Loucy (cell line): ENCODE results near the gene CUX1.

ENCODE experiments used
- H2AFZ ChIP-seq: fragments of 200-600 bp; sonication (generic); 2 replicates; pipeline ENCODE4 v1.6.0; 2016; ENCODE audit warnings: antibody characterized with exemption, mild to moderate bottlenecking, low read length, moderate library complexity
- H3F3A ChIP-seq: fragments of 200-600 bp; 2 replicates; pipeline ENCODE4 v1.6.0; 2016; ENCODE audit warnings: antibody characterized with exemption, low read depth, mild to moderate bottlenecking
- H3K27me3 ChIP-seq: fragments of 200-600 bp; sonication (generic); 2 replicates; pipeline ENCODE4 v1.6.1; 2014; ENCODE audit warnings: low read length, mild to moderate bottlenecking; ENCODE audit not compliant: insufficient read depth, poor library complexity, severe bottlenecking
- H3K36me3 ChIP-seq: fragments of 200-600 bp; sonication (generic); 2 replicates; pipeline ENCODE4 v1.6.1; 2016; ENCODE audit warnings: low read length; ENCODE audit not compliant: insufficient read depth
- H3K4me1 ChIP-seq: fragments of 200-600 bp; sonication (generic); 2 replicates; pipeline ENCODE4 v1.5.1; 2014; ENCODE audit warnings: low read length, mild to moderate bottlenecking; ENCODE audit not compliant: insufficient read depth, poor library complexity, severe bottlenecking
- H3K4me2 ChIP-seq: fragments of 200-600 bp; sonication (generic); 2 replicates; pipeline ENCODE4 v1.6.0; 2014; ENCODE audit warnings: antibody characterized with exemption, low read length, low read depth, mild to moderate bottlenecking; ENCODE audit not compliant: poor library complexity, severe bottlenecking
- H3K4me3 ChIP-seq: fragments of 200-600 bp; sonication (generic); 2 replicates; pipeline ENCODE4 v1.5.1; 2014; ENCODE audit warnings: low read length, mild to moderate bottlenecking, mixed read lengths; ENCODE audit not compliant: poor library complexity, severe bottlenecking
- H3K79me2 ChIP-seq: fragments of 200-600 bp; sonication (generic); 2 replicates; pipeline ENCODE4 v1.6.1; 2014; ENCODE audit warnings: low read length; ENCODE audit not compliant: insufficient read depth
- H3K9ac ChIP-seq: fragments of 200-600 bp; sonication (generic); 2 replicates; pipeline ENCODE4 v1.6.0; 2014; ENCODE audit warnings: mild to moderate bottlenecking, low read depth, low read length, moderate library complexity; ENCODE audit not compliant: poor library complexity, severe bottlenecking
- H3K9me2 ChIP-seq: fragments of 200-600 bp; sonication (generic); replicated peaks from 2 replicates; pipeline ENCODE4 v1.6.1; 2016; ENCODE audit warnings: low read depth, low read length, mixed read lengths
- H3K9me3 ChIP-seq: fragments of 200-600 bp; sonication (generic); 2 replicates; pipeline ENCODE4 v1.6.1; 2014; ENCODE audit warnings: mild to moderate bottlenecking, antibody characterized with exemption, low read length, low read depth; ENCODE audit not compliant: insufficient read depth
- H4K20me1 ChIP-seq: fragments of 200-600 bp; sonication (generic); 2 replicates; pipeline ENCODE4 v1.6.0; 2014; ENCODE audit warnings: antibody characterized with exemption, low read length, mild to moderate bottlenecking; ENCODE audit not compliant: insufficient read depth, poor library complexity, severe bottlenecking
- EZH2phosphoT487 ChIP-seq: fragments of 200-600 bp; IDR thresholded peaks from 2 replicates; pipeline ENCODE4 v1.6.1; 2018; ENCODE audit warnings: antibody characterized with exemption, mild to moderate bottlenecking, moderate library complexity, borderline replicate concordance
- TF ChIP-seq, protein P1 (sequence below): fragments of 200-600 bp; sonication (generic); conservative IDR thresholded peaks from 2 replicates; pipeline ENCODE4 v1.5.1; 2014; ENCODE audit warnings: mild to moderate bottlenecking, antibody characterized with exemption, low read length

Gene CUX1

DNA sequence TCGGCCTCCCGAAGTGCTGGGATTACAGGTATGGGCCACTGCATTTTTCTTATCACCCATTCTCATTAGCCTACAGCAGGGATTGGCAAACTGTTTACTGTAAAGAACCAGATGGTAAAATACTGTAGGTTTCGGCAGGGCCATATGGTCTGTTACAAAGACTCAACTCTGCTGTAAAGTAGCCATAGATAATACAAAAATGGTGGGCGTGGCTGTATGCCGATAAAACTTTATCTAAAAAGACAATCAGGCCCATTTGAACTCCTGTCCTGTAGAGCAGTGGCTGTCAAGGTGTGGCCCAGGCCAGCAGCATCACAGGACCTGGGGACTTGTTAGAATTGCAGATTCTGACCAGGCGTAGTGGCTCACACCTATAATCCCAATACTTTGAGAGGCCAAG is 134.3 kb downstream of the CUX1 start:
- H3K9me3 ChIP-seq: no peaks in the 10 kb centered on the region
- no peaks in the 10 kb centered on the region for H3F3A ChIP-seq
- H3K9me2 ChIP-seq: no peaks in the 10 kb centered on the region
- no peak overlapping the region for H3K4me3 ChIP-seq
- no peaks in the 10 kb centered on the region for H3K36me3 ChIP-seq
- no peak overlapping the region for H3K9ac ChIP-seq
- peaks cover 88% of the 10 kb centered on the region for H3K79me2 ChIP-seq
- peaks cover 13% of the 10 kb centered on the region for H4K20me1 ChIP-seq
- no peak for TF ChIP-seq EZH2phosphoT487
- TF ChIP-seq, protein P1, sequence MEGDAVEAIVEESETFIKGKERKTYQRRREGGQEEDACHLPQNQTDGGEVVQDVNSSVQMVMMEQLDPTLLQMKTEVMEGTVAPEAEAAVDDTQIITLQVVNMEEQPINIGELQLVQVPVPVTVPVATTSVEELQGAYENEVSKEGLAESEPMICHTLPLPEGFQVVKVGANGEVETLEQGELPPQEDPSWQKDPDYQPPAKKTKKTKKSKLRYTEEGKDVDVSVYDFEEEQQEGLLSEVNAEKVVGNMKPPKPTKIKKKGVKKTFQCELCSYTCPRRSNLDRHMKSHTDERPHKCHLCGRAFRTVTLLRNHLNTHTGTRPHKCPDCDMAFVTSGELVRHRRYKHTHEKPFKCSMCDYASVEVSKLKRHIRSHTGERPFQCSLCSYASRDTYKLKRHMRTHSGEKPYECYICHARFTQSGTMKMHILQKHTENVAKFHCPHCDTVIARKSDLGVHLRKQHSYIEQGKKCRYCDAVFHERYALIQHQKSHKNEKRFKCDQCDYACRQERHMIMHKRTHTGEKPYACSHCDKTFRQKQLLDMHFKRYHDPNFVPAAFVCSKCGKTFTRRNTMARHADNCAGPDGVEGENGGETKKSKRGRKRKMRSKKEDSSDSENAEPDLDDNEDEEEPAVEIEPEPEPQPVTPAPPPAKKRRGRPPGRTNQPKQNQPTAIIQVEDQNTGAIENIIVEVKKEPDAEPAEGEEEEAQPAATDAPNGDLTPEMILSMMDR: no peak
- H3K27me3 ChIP-seq: no peaks in the 10 kb centered on the region
- H3K4me1 ChIP-seq: no peaks in the 10 kb centered on the region
- no peak overlapping the region for H2AFZ ChIP-seq
- H3K4me2 ChIP-seq: no peak overlapping the region

DNA sequence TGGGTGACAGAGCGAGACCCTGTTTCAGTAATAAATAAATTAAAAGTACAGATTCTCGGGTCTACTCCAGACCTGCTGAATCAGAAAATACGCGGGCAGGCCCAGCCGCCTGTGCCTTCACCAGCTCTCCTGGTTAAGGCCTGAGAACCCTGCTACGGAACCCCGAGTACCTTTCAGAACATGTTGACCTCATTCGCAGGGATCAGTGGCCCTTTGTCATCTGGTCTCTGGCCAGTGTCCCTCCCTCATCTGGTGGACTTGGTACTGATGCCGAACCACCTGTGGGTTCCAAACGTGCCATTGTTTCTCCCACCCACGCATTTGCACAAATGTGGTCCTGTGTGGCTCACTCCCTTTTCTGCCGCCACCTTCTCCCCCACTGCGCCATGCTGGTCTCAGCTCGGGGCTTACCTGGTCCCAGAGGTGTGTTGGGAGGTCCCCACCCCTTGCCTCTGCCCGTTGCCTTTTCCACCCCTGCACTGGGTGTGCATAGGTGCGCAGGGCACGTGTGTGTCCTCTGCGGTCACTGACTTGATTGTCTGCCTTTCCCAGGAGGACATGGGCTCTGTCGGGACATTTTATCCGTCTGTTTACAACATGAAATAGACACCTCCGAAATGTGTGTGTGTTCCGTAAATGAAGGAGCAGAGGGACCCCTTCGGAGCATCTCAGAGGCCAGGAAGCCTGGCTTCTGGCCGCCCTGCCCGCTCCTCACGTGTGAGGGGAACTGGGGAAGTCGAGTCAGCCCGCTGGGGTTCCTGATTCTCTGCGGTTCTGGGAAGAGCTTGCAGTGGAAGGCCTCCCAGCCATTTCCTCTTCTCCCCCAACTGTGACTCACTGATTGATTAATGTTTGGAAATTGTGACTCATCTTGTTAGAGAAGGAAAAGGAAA is 135.2 kb downstream of the CUX1 start:
- H3K4me3 ChIP-seq: no peak overlapping the region
- H3K9me3 ChIP-seq: no peaks in the 10 kb centered on the region
- H3K79me2 ChIP-seq: peaks cover 86% of the 10 kb centered on the region
- H3K36me3 ChIP-seq: no peaks in the 10 kb centered on the region
- H2AFZ ChIP-seq: no peak overlapping the region
- no peak overlapping the region for H3K4me2 ChIP-seq
- no peaks in the 10 kb centered on the region for H3K27me3 ChIP-seq
- no peaks in the 10 kb centered on the region for H3K9me2 ChIP-seq
- no peaks in the 10 kb centered on the region for H3F3A ChIP-seq
- TF ChIP-seq EZH2phosphoT487: no peak
- TF ChIP-seq, protein P1: no peak
- no peaks in the 10 kb centered on the region for H3K4me1 ChIP-seq
- peaks cover 17% of the 10 kb centered on the region for H4K20me1 ChIP-seq
- no peak overlapping the region for H3K9ac ChIP-seq

DNA sequence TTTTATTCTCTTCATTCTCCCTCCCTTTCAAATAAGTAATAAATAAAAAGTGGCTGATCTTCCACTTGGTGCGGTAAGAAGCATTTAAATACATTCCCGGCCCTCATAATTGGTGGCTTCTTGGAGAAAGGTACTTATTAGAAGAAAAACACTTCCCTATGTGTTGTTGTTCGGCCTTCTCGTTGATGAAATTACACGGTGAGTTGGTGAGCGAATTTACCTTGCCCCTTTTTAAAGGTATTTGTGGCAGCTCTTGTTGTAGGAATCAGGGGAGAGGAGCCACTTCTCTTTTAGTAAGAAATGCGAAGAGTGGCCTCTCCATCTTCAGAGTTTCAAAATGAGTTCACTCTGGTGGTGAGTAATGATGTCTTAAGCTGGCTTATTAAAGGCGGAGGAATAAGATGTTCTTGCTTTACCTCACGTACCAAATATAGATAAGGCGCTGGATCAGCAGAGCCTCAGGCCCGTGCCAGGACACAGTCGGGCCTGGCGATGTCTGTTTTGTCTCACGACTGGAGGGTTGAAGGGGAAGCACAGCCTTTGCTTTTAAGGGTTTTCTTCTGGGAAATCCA is 135.9 kb downstream of the CUX1 start:
- Histone ChIP-seq H3K9me3 (no peaks in the 10 kb centered on the region), H3K79me2 (peaks cover 85% of the 10 kb centered on the region), H3K9ac (no peak overlapping the region), H3F3A (no peaks in the 10 kb centered on the region), H3K4me2 (no peak overlapping the region), H3K4me3 (no peak overlapping the region), H4K20me1 (peaks cover 22% of the 10 kb centered on the region), H3K27me3 (no peaks in the 10 kb centered on the region), H3K4me1 (peaks cover 6% of the 10 kb centered on the region), H3K36me3 (no peaks in the 10 kb centered on the region), H3K9me2 (no peaks in the 10 kb centered on the region), H2AFZ (no peak overlapping the region)
- TF ChIP-seq, protein P1: no peak
- no peak for TF ChIP-seq EZH2phosphoT487
